GM12801 (cell line): ENCODE measurements around the gene LYVE1.

Experiments used
- TF ChIP-seq, protein P1 (sequence below): IDR thresholded peaks from one replicate; pipeline ENCODE4 v1.5.1; 2011; ENCODE audit warnings: control low read depth; ENCODE audit not compliant: insufficient read length; ENCODE audit errors: extremely low read depth

LYVE1 gene

DNA sequence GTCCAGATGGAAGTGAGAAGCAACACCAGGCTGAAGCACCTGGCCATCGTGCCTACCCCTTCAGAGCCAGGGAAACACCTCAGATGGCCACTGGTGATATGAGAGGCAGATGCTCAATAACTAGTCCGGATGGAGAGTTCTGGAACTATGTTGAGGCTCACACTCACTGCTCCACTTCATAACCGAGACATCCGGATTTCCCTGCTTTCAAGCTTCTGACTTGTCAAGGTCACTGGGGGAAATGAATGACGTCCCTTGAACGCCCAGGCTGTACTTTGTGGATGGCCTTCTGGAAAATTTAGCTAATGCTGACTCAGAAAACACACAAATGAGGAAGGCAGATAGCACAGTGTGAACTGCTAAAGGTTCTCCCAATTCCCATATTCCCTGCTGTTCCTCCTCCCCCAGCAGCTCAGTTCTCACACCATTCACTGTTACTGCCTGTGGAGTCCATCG is at the start of gene LYVE1:
LYVE1 (minus strand) TSS at position 180 of the 456 bp plus-strand sequence; CDS start at position 47, 133 bp downstream.
- TF ChIP-seq, protein P1, sequence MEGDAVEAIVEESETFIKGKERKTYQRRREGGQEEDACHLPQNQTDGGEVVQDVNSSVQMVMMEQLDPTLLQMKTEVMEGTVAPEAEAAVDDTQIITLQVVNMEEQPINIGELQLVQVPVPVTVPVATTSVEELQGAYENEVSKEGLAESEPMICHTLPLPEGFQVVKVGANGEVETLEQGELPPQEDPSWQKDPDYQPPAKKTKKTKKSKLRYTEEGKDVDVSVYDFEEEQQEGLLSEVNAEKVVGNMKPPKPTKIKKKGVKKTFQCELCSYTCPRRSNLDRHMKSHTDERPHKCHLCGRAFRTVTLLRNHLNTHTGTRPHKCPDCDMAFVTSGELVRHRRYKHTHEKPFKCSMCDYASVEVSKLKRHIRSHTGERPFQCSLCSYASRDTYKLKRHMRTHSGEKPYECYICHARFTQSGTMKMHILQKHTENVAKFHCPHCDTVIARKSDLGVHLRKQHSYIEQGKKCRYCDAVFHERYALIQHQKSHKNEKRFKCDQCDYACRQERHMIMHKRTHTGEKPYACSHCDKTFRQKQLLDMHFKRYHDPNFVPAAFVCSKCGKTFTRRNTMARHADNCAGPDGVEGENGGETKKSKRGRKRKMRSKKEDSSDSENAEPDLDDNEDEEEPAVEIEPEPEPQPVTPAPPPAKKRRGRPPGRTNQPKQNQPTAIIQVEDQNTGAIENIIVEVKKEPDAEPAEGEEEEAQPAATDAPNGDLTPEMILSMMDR, result no peak

- TF ChIP-seq, protein P1, result no peak
Observed at GRCh38 chr11:10617551-10617950, 49.1 kb upstream of the LYVE1 start.

GRCh38 chr11:10611979-10612862 is 43.8 kb upstream of the LYVE1 start:
- TF ChIP-seq, protein P1, result no peak

- TF ChIP-seq, protein P1, result no peak
Observed at GRCh38 chr11:10609636-10610035, 41.2 kb upstream of the LYVE1 start.

- TF ChIP-seq, protein P1, result no peak
Observed at GRCh38 chr11:10608584-10608983, 40.1 kb upstream of the LYVE1 start.

DNA sequence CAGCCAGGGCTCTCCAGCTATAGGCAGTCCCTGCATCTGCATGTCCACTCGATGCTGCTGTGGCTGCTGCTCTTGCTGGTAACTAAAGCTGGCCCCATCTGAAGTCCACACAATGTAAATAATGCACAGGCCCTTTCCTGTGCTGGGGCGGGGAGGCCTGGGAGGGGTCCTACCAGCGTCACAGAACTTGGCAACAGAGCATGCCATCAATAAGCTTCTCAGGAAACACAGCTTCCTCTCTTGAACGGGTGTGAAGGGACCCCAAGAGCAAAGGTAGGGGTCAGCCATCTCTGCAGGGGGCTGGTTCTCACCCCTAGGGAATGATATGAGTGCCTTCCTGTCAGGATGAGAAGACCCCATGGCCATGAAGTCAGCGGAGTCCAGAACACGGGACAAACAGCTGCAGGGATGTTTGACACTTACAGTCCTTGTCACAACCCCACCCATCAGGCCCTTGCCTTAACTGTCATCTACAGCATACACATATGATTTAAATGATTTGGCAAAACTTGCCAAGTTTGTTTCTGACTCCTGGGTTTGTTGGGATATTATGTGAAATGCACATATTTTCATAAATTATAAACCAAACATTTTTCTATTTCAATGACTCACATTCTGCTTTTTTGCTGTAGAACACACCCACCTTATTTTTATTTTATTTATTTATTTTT is 39.1 kb upstream of the LYVE1 start:
- TF ChIP-seq, protein P1, result no peak

- TF ChIP-seq, protein P1, result no peak
Observed at GRCh38 chr11:10606536-10607208, 38.2 kb upstream of the LYVE1 start.
